GM12878 (cell line): ENCODE data around the gene SNRNP200. TPM values are rescaled to one million over a fixed set of nuclear protein-coding genes. Genes with fewer than 3 reads are reported as not detected.
A peak's percentile ranks its signal among the peaks of the same experiment; 100 is the strongest.

Experiments
- ATAC-seq: fragments of 200-7000 bp; cut with Tn5 transposase; 3 replicates; pipeline ENCODE4 v1.9.1; 2020; ENCODE audit warnings: mild to moderate bottlenecking, moderate library complexity
- BruUV-seq: library from RNA; stranded (reverse); fragments of 400-500 nt; replicated peaks from 2 replicates; lab custom pipeline; 2021; lab: Mats Ljungman, UMichigan
- CTCF ChIA-PET: fragments of 300-600 bp; sonication (Branson Sonifier 250); formaldehyde crosslinking; extraction: SDS; loops from one replicate; lab custom pipeline; 2021; ENCODE audit warnings: inconsistent platforms; lab: Yijun Ruan, JAX
- POLR2A ChIA-PET: fragments of 350-600 bp; formaldehyde crosslinking; extraction: SDS; loops from one replicate; lab custom pipeline; 2021; ENCODE audit warnings: inconsistent platforms; lab: Charles Lee
- RAD21 ChIA-PET: fragments of 300-600 bp; sonication (Branson Sonifier 250); formaldehyde crosslinking; loops from one replicate; lab custom pipeline; 2023; ENCODE audit warnings: antibody characterized with exemption; ENCODE audit not compliant: unreplicated experiment; lab: Charles Lee
- SMC1A ChIA-PET: fragments of 300-600 bp; sonication (Branson Sonifier 250); formaldehyde crosslinking; loops from one replicate; lab custom pipeline; 2023; ENCODE audit not compliant: unreplicated experiment, uncharacterized antibody; lab: Charles Lee
- DNase-seq: peaks from one replicate; pipeline ENCODE4 v3.0.0-alpha.2; 2011; ENCODE audit warnings: low read depth, low spot score
- FAIRE-seq: peaks from 3 replicates; lab custom pipeline; 2011; peaks lifted over from hg19 to GRCh38; lab: Jason Lieb, UNC
- H2AFZ ChIP-seq: 2 replicates; pipeline ENCODE4 v1.6.0; 2011; ENCODE audit warnings: low read depth, low read length, control low read depth; ENCODE audit not compliant: control insufficient read depth
- H3K27ac ChIP-seq: 2 replicates; pipeline ENCODE4 v1.5.1; 2011; ENCODE audit warnings: control low read depth; ENCODE audit not compliant: control insufficient read depth, insufficient read depth
- H3K27me3 ChIP-seq, 2 experiments: replicated peaks in 1 of 2; 2 replicates each; pipeline versions ENCODE4 v1.6.0 to v1.6.1; 2011; ENCODE audit warnings: low read length in 1 of 2; ENCODE audit not compliant: control insufficient read depth in 2 of 2, insufficient read depth in 2 of 2
- H3K36me3 ChIP-seq, 2 experiments: 2 replicates each; pipeline ENCODE4 v1.5.1; 2011; ENCODE audit warnings: low read length in 1 of 2; ENCODE audit not compliant: control insufficient read depth in 2 of 2, insufficient read depth in 2 of 2
- H3K4me1 ChIP-seq: 2 replicates; pipeline ENCODE4 v1.6.1; 2011; ENCODE audit warnings: mild to moderate bottlenecking, low read length, moderate library complexity, mixed read lengths; ENCODE audit not compliant: control insufficient read depth, insufficient read depth
- H3K4me2 ChIP-seq: 2 replicates; pipeline ENCODE4 v1.6.0; 2011; ENCODE audit warnings: control low read depth; ENCODE audit not compliant: control insufficient read depth, insufficient read depth
- H3K4me3 ChIP-seq: fragments of 200-600 bp; sonication (generic); 2 replicates; pipeline ENCODE4 v1.5.1; 2016
- H3K79me2 ChIP-seq: 2 replicates; pipeline ENCODE4 v1.6.0; 2011; ENCODE audit warnings: low read length; ENCODE audit not compliant: control insufficient read depth, insufficient read depth
- H3K9ac ChIP-seq: 2 replicates; pipeline ENCODE4 v1.8.0; 2011; ENCODE audit warnings: low read length, control low read depth, mixed read lengths; ENCODE audit not compliant: control insufficient read depth, insufficient read depth
- H3K9me3 ChIP-seq: replicated peaks from 3 replicates; pipeline ENCODE4 v1.5.1; 2011; ENCODE audit warnings: mild to moderate bottlenecking, low read length; ENCODE audit not compliant: control insufficient read depth, insufficient read depth
- H4K20me1 ChIP-seq: 2 replicates; pipeline ENCODE4 v1.6.0; 2011; ENCODE audit not compliant: control insufficient read depth, insufficient read depth
- ATF7 ChIP-seq: fragments of 450-650 bp; IDR thresholded peaks from 2 replicates; pipeline ENCODE4 v1.6.1; 2016; ENCODE audit warnings: low read depth, mild to moderate bottlenecking
- BHLHE40 ChIP-seq, 2 experiments: fragments of 450-650 bp in 1 of 2; IDR thresholded peaks; 2 replicates each; pipeline ENCODE4 v1.6.1; 2011 to 2017; ENCODE audit warnings: low read depth in 2 of 2, borderline replicate concordance in 1 of 2, improper control_type of control experiment in 1 of 2, low read length in 1 of 2, mild to moderate bottlenecking in 1 of 2
- JUNB ChIP-seq: IDR thresholded peaks from 2 replicates; pipeline ENCODE4 v1.6.1; 2016; ENCODE audit warnings: antibody characterized with exemption, mild to moderate bottlenecking
- NFIC ChIP-seq: IDR thresholded peaks from 2 replicates; pipeline ENCODE4 v1.6.1; 2012; ENCODE audit warnings: low read depth, mild to moderate bottlenecking, inconsistent platforms, low read length, moderate library complexity
- RB1 ChIP-seq: fragments of 450-650 bp; formaldehyde crosslinking; IDR thresholded peaks from 2 replicates; pipeline ENCODE4 v1.6.1; 2017; ENCODE audit warnings: mild to moderate bottlenecking, borderline replicate concordance
- SREBF1 ChIP-seq: IDR thresholded peaks from 2 replicates; pipeline ENCODE4 v1.6.1; 2012; ENCODE audit warnings: mild to moderate bottlenecking, low read length
- TCF7 ChIP-seq: IDR thresholded peaks from 2 replicates; pipeline ENCODE4 v1.6.1; 2014; ENCODE audit warnings: antibody characterized with exemption, borderline replicate concordance
- ZBED1 ChIP-seq: IDR thresholded peaks from 2 replicates; pipeline ENCODE4 v1.6.1; 2016; ENCODE audit warnings: borderline replicate concordance
- WGBS: methylation state at CpG from one replicate; pipeline ENCODE4 v1.1.6; 2016; ENCODE audit warnings: low lambda C conversion rate; ENCODE audit not compliant: insufficient replicate concordance, insufficient coverage; ENCODE audit errors: missing lambda C conversion rate; 5-methylcytosine and 5-hydroxymethylcytosine counted together
- in situ Hi-C: fragments of 300-500 bp; cut with MboI; formaldehyde crosslinking; loops from 9 replicates; pipeline ENCODE4 v1.14.3; 2018; ENCODE audit warnings: mixed read lengths
- intact Hi-C: fragments of 100-400 bp; cut with micrococcal nuclease; formaldehyde crosslinking; loops from one replicate; pipeline ENCODE4 v1.14.2; 2022; ENCODE audit not compliant: unreplicated experiment
- polyA plus RNA-seq, 11 experiments: library from polyadenylated mRNA; depleted of rRNA in 4 of 11; unstranded in 6 of 11; stranded (reverse) in 5 of 11; fragments of >200 nt; fragmentation: Nextera tagmentation in 4 of 11; fragmentation: Illumina TruSeq in 1 of 11; extraction: Ambion mirVana in 4 of 11; extraction: Trizol in 1 of 11; gene quantifications; 1 replicate in 1 of 11; 2 replicates in 10 of 11; pipeline versions ENCODE4 v1.2.1 to v1.2.3, GENCODE V29; 2011 to 2016; ENCODE audit warnings: inconsistent platforms in 2 of 11, missing spikeins in 2 of 11, low read depth in 1 of 11
- total RNA-seq, 4 experiments: library from RNA; depleted of rRNA in 3 of 4; stranded (reverse); fragments of >200 nt in 3 of 4; fragmentation: Illumina TruSeq in 1 of 4; extraction: Trizol in 1 of 4; gene quantifications; 2 replicates each; pipeline versions ENCODE4 v1.2.1 to v1.2.3, GENCODE V29; 2013 to 2021

The SNRNP200 gene
- total and polyA plus RNA-seq, 10 of the 15 experiments (the other 5 are each of a cell fraction or from before 2014, with no cell fraction given): 59.2 to 176 (median 106) TPM

GRCh38 chr2:96323849-96324248 lies 18.5 kb upstream of the SNRNP200 start:
- BruUV-seq: no TSS peak
- in situ Hi-C loops: no loop called here
- CTCF ChIA-PET: interaction anchor here (0.8 to 1.6 kb wide), 6 partner anchors 9 to 450 kb away, joined by 3 to 4 read pairs (median 4); no protein-coding TSS in a partner anchor
- Histone ChIP-seq H3K36me3 (peaks cover 2 to 5% of the 10 kb centered on the region in 2 experiments; a peak in 2 of 4 replicates), H3K27ac (peak overlapping the region; percentile 76; the same call in 1 of the 2 replicates), H3K4me2 (peak overlapping the region; percentile 91; the same call in 1 of the 2 replicates)
- RAD21 ChIA-PET: interaction anchor here (0.8 to 3.4 kb wide), 7 partner anchors 8 to 83 kb away, joined by 3 to 32 read pairs (median 8); partner anchors contain the start of gene NCAPH
- FAIRE-seq: no peak
- SMC1A ChIA-PET: interaction anchor here (0.7 to 13.4 kb wide), 8 partner anchors 8 to 165 kb away, joined by 3 to 231 read pairs (median 4); partner anchors contain the start of gene NCAPH
- TF ChIP-seq TCF7: peak; percentile 15; the same call in 1 of the 2 replicates
- no peak for TF ChIP-seq ZBED1
- TF ChIP-seq BHLHE40 (IDR thresholded peaks at IDR 0.05; ENCODE audit: borderline replicate concordance in 1 of 2, low read depth in 2 of 2, low read length in 1 of 2): no peak
- peak; percentile 50; the same call in 1 of the 2 replicates for TF ChIP-seq NFIC
- TF ChIP-seq ATF7: 0 out of 2 replicates have a peak, but pooled peaks have one; percentile 20
- no peak for TF ChIP-seq RB1
- TF ChIP-seq SREBF1: no peak
- TF ChIP-seq JUNB: peak; percentile 88
- TF ChIP-seq, all 136 proteins: peak for 4
- peaks cover 32% of the 10 kb centered on the region for H3K4me1 ChIP-seq
- POLR2A ChIA-PET: interaction anchor here (0.6 to 7.7 kb wide), 8 partner anchors 8 to 47 kb away, joined by 3 to 151 read pairs (median 9); partner anchors contain the start of gene NCAPH
- no peaks in the 10 kb centered on the region for H4K20me1 ChIP-seq
- peak overlapping the region; percentile 3; the same call in 1 of the 2 replicates for H3K9ac ChIP-seq
- WGBS: 6% methylated on average over 1 of the region's 1 CpG
- H3K27me3 ChIP-seq: no peaks in the 10 kb centered on the region
- DNase-seq: no peak
- intact Hi-C loops: loop anchor here (5.0 kb wide), 2 partner anchors 57 to 117 kb away; partner anchors contain the start of genes CIAO1, STARD7 and TMEM127
- H3K79me2 ChIP-seq: peaks cover 35% of the 10 kb centered on the region
- no peak for ATAC-seq
- no peak overlapping the region for H2AFZ ChIP-seq
- H3K9me3 ChIP-seq: no peaks in the 10 kb centered on the region
- H3K4me3 ChIP-seq: no peak overlapping the region
